NB4 (cell line): ENCODE measurements around the gene HMCN2.

Source experiments
- DNase-seq: peaks from one replicate; pipeline ENCODE4 v3.0.0; 2010; ENCODE audit warnings: low read depth
- H3K4me3 ChIP-seq: one replicate; pipeline ENCODE4 v1.5.1; 2011; ENCODE audit warnings: mild to moderate bottlenecking, low read depth, low read length, moderate library complexity
- MYC ChIP-seq: IDR thresholded peaks from 2 replicates; pipeline ENCODE4 v1.6.1; 2011; ENCODE audit warnings: low read depth, low read length
- POLR2A ChIP-seq: IDR thresholded peaks from 2 replicates; pipeline ENCODE4 v1.6.1; 2011; ENCODE audit warnings: mild to moderate bottlenecking; ENCODE audit not compliant: insufficient read length; ENCODE audit errors: extremely low read depth
- TF ChIP-seq, protein P1 (sequence below): IDR thresholded peaks from 2 replicates; pipeline ENCODE4 v1.6.1; 2011; ENCODE audit warnings: low read depth, low read length
- TF ChIP-seq, protein P2 (sequence below): IDR thresholded peaks from one replicate; pipeline ENCODE4 v1.5.1; 2012; ENCODE audit warnings: low read depth, low read length

Gene HMCN2

DNA sequence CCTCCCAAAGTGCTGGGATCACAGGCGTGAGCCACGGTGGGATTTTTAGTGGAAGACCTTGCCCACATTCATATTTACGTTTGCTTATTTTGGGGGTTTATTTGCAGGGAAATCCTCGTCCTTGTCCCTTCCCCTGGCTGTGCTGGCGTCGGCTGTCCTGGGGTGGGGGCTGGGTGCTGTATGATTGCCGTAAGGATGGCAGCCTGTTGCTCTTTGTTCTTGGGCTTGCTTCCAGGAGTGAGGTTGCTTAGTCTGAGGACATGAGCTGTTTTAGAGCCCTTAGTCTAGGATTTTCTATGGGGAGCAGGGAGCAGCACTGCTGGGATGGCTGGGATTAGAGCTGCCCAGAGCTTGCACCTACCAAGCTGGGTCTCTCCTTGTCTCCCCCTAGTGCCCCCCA, 93.4 kb downstream of the HMCN2 start:
- TF ChIP-seq, protein P1, sequence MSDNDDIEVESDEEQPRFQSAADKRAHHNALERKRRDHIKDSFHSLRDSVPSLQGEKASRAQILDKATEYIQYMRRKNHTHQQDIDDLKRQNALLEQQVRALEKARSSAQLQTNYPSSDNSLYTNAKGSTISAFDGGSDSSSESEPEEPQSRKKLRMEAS, result no peak
- TF ChIP-seq POLR2A (no peak), MYC (no peak)
- TF ChIP-seq, protein P2, sequence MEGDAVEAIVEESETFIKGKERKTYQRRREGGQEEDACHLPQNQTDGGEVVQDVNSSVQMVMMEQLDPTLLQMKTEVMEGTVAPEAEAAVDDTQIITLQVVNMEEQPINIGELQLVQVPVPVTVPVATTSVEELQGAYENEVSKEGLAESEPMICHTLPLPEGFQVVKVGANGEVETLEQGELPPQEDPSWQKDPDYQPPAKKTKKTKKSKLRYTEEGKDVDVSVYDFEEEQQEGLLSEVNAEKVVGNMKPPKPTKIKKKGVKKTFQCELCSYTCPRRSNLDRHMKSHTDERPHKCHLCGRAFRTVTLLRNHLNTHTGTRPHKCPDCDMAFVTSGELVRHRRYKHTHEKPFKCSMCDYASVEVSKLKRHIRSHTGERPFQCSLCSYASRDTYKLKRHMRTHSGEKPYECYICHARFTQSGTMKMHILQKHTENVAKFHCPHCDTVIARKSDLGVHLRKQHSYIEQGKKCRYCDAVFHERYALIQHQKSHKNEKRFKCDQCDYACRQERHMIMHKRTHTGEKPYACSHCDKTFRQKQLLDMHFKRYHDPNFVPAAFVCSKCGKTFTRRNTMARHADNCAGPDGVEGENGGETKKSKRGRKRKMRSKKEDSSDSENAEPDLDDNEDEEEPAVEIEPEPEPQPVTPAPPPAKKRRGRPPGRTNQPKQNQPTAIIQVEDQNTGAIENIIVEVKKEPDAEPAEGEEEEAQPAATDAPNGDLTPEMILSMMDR, result no peak
- no peak overlapping the region for H3K4me3 ChIP-seq
- DNase-seq, result no peak

DNA sequence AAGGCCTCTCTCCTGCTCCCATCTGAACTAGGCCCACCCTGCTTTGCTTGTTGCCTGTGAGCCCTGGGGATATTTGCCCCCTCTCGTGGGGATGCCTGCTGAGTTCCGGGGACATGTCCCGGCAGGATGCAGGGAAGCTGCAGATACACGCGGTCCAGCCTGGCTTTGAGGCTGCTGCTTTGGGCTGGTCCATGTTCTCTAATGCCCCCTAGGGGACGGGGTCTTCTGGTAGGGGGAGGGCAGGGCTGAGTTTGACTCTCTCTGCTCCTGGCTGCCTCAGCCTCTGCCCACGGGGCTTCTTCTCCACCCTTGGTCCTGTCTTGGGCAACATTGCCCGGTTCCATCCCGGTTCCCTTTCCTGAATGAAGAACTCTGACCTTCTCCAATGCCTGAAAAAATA, 94.3 kb downstream of the HMCN2 start:
- H3K4me3 ChIP-seq, result no peak overlapping the region
- no peak for TF ChIP-seq MYC
- TF ChIP-seq, protein P1, result no peak
- TF ChIP-seq, protein P2, result no peak
- no peak for TF ChIP-seq POLR2A
- no peak for DNase-seq

DNA sequence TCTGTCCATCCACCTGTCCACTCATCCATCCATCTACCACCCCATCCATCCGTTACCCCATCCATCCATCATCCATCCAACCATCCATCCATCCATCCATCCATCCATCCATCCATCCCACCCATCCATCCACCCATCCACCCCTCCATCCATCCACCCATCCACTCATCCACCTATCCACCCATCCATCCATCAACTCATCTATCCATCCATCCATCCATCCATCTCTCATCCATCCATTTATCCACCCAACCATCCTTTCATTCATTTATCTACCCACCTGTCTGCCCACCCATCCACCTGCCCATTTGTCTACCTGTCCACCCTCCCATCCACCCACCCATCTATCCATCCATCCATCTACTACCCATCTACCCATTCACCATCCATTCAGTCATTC, 95.1 kb downstream of the HMCN2 start:
- H3K4me3 ChIP-seq, result no peak overlapping the region
- TF ChIP-seq MYC, result no peak
- TF ChIP-seq, protein P1, result no peak
- no peak for TF ChIP-seq POLR2A
- TF ChIP-seq, protein P2, result no peak
- DNase-seq, result no peak

DNA sequence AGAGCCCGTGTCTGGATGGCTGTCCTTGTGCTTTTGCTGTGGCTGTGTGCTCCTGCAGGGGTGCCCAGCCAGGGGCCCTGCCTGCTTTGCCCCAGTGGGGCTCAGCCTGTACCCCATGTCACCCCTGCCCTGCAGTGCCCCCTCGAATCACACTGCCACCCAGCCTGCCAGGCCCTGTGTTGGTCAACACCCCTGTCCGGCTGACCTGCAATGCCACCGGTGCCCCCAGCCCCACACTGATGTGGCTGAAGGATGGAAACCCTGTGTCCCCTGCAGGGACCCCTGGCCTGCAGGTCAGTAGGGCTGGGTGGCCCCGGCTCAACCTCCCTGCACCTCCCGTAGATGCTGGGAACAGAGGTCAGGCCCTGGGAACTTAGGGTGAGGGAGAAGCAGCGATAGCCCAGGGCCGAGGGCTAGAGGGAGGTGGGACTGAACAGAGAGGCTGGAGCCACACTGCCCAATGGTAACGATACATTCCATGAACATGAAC, 96.4 kb downstream of the HMCN2 start:
- H3K4me3 ChIP-seq, result no peak overlapping the region
- DNase-seq, result no peak
- TF ChIP-seq, protein P1, result no peak
- TF ChIP-seq MYC, result no peak
- TF ChIP-seq, protein P2, result no peak
- TF ChIP-seq POLR2A, result no peak

DNA sequence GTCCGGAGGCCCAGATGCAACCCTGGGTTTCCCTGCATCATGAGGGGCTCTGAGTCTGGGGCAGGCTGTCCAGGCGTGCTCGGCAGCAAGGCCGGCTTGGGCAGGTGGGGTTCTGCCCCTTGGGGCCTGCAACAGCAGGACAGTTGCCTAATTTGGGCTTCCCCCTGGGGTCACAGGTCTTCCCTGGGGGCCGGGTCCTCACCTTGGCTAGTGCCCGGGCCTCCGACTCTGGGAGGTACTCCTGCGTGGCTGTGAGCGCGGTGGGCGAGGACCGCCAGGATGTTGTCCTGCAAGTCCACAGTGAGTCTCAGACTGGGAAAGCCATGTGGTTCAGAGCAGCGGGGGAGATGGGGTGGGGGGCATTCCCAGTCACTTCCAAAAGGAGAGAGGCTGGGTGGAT, 97.1 kb downstream of the HMCN2 start:
- no peak for DNase-seq
- H3K4me3 ChIP-seq, result no peak overlapping the region
- no peak for TF ChIP-seq MYC
- TF ChIP-seq, protein P2, result no peak
- TF ChIP-seq POLR2A, result no peak
- TF ChIP-seq, protein P1, result no peak

DNA sequence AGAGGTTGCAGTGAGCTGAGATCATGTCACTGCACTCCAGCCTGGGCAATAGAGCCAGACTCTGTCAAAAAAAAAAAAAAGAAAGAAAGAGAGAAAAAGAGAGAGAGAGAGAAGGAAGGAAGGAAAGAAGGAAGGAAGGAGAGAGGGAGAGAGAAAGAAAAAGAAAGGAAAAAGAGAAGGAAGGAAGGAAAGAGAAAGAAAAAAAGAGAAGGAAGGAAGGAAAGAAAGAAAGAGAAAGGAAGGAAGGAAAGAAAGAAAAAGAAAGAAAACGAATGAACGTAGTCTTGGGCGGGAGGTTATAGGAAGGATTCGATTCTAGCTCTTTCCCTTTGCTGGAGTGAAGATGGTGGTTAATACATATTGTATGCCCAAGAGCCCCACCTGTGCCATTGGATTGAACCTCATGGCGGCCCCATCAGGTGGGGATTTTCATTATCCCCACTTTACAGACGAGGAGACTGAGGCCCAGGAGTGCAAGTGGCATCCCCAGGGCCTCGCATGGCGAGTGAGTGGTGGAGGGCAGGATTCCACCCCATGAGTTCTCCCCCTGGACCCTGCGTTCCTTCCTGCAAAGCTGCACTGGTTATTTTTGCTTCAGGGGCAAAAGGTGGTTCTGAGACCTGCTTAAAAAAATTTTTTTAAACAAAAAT, 98.3 kb downstream of the HMCN2 start:
- TF ChIP-seq MYC, result no peak
- no peak for TF ChIP-seq POLR2A
- TF ChIP-seq, protein P1, result no peak
- TF ChIP-seq, protein P2, result no peak
- H3K4me3 ChIP-seq, result no peak overlapping the region
- no peak for DNase-seq
